Prostate gland (tissue), 2 donors: ENCODE measurements around the gene SLC8A2.

Experiments used
- CTCF ChIP-seq, 4 experiments: fragments of 200-600 bp in 2 of 4; fragments of 450-650 bp in 2 of 4; sonication (generic) in 2 of 4; IDR thresholded peaks; 1 replicate in 3 of 4; 2 replicates in 1 of 4; pipeline ENCODE4 v1.5.1; 2016 to 2019; ENCODE audit warnings: antibody characterized with exemption in 4 of 4, mild to moderate bottlenecking in 2 of 4, moderate library complexity in 2 of 4
- POLR2A ChIP-seq: fragments of 450-650 bp; IDR thresholded peaks from one replicate; pipeline ENCODE4 v1.6.1; 2016; ENCODE audit warnings: antibody characterized with exemption, mild to moderate bottlenecking
- POLR2AphosphoS5 ChIP-seq: sonication (generic); formaldehyde crosslinking; IDR thresholded peaks from one replicate; pipeline ENCODE4 v1.6.1; 2017; ENCODE audit warnings: antibody characterized with exemption

DNA sequence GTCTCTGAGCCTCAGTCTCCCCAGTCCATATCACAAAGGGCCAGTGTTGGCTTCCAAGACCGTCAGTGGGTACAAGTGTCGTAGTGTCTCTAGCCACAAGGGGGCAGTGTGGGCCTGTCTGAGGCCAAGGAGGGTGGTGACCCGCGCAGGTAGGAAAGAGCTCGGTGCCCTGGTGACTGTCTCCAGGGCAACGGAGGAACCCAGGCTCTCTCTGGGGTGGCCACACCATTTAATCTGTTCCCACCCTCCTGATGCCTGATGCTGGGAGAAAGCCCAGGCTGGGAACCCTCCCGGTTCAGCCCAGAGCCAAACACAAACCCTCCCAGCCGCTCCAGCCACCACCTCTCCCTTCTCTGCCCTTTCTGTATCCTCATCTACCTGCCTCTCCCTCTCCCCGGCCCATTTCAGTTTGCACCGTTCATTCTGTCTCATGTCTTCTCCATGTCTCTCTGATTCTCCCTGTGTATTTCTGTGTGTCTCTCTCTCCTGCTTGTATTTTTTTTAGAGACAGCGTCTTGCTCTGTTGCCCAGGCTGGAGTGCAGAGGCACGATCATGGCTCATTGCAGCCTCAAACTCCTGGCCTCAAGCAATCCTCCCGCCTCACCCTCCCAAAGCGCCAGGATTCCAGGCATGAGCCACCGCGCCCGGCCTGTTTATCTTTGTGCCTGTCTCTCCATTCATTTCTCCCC, 34.8 kb downstream of the SLC8A2 start:
- TF ChIP-seq CTCF (IDR thresholded peaks at IDR 0.05) = peak; percentile 80 to 97 (median 92)
- no peak for TF ChIP-seq POLR2A
- peak; percentile 74 for TF ChIP-seq POLR2AphosphoS5
